Cardiac fibroblast (primary cell): ENCODE data around the gene ZBTB42.
A peak's percentile ranks its signal among the peaks of the same experiment; 100 is the strongest.
"Not testable (repeated sequence)": the region's sequence is repeated elsewhere in the genome, so short reads cannot be mapped to it uniquely, and the experiment has no call there.

Experiments used
- DNase-seq, 2 donors: peaks; one replicate each; pipeline versions ENCODE4 v3.0.0 to v3.0.0-alpha.2; 2010; ENCODE audit warnings: low read depth in 2 of 2
- H3K4me3 ChIP-seq, 2 donors: replicated peaks in 1 of 2; 1 replicate in 1 of 2; 2 replicates in 1 of 2; pipeline ENCODE4 v1.5.1; 2011; ENCODE audit warnings: low read depth in 2 of 2, low read length in 2 of 2, mild to moderate bottlenecking in 2 of 2, moderate library complexity in 1 of 2
- CTCF ChIP-seq: IDR thresholded peaks from one replicate; pipeline ENCODE4 v1.5.1; 2011; ENCODE audit warnings: low read depth, mild to moderate bottlenecking, low read length, inconsistent platforms

ZBTB42 gene

DNA sequence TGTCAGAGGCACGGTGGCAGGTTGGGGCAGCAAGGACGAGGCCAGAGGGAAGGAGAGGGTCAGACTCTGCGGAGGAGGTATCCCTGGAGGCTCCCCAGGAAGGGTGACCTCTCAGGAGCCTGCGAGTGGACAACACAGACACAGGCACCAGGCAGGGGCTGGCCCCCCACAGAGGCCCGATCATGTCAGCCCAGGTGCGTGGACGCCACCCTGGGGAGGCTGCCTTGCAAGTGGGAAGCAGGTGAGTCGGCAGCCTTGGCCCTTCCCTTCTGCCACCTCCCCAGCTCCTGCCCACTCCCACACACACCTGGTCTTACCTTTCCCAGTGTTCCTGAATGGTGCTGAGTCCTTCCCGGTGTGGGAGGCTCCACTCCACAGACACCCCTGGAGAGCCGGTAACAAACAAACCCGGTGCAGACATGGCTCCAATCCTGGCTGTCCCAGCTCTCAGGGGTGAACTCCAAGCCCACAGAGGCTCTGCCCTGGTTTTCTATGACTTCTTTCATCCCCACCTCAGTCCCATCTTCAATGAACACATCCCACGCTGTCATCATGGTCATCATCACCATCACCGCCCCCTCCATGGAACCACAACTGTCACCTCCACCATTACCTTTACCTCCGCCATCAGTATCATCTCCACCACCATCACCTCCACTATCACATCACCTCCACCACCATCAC lies 5.2 kb downstream of the ZBTB42 start:
- H3K4me3 ChIP-seq, result no peak overlapping the region
- no peak for TF ChIP-seq CTCF
- no peak for DNase-seq

GRCh38 chr14:104806625-104807465 lies 5.9 kb downstream of the ZBTB42 start:
- H3K4me3 ChIP-seq, result no peak overlapping the region
- no peak for DNase-seq
- TF ChIP-seq CTCF, result no peak

- no peak for DNase-seq
- H3K4me3 ChIP-seq, result no peak overlapping the region
- no peak for TF ChIP-seq CTCF
These were observed 7.6 kb downstream of the ZBTB42 start for GRCh38 chr14:104808456-104808855.

GRCh38 chr14:104810316-104810715 lies 9.4 kb downstream of the ZBTB42 start:
- H3K4me3 ChIP-seq, result no peak overlapping the region
- DNase-seq, result no peak
- TF ChIP-seq CTCF, result no peak

DNA sequence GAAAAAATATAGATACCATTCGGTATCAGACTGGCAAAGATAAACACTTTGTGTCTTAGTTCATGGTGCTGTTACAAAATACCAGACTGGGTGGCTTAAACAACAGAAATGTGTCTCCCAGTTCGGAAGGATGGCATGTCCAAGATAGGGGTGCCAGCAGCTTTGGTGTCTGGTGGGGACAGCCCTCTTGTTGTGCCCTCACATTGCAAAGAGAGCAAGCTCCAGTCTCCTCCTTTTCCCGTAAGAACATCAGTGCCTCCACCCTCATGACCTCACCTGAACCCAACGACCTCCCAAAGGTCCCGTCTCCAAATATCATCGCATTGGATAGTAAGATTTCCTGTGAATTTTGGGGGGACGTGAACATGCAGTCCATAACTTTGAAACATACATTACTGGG lies 12.4 kb downstream of the ZBTB42 start:
- no peak for DNase-seq
- TF ChIP-seq CTCF, result no peak
- no peak overlapping the region for H3K4me3 ChIP-seq

- DNase-seq, result not testable (repeated sequence)
- peak overlapping the region; percentile 83 to 87 for H3K4me3 ChIP-seq
These were observed 13.8 kb downstream of the ZBTB42 start for GRCh38 chr14:104814701-104815100.

- peak overlapping the region; percentile 71 to 87 for H3K4me3 ChIP-seq
- TF ChIP-seq CTCF, result no peak
These were observed 15.6 kb downstream of the ZBTB42 start for GRCh38 chr14:104816616-104816884.

More at GRCh38 chr14:104816616-104816884, 15.6 kb downstream of the ZBTB42 start:
- DNase-seq, result no peak
